Measurements from ENCODE around the gene IFRD1.

Gene IFRD1

DNA sequence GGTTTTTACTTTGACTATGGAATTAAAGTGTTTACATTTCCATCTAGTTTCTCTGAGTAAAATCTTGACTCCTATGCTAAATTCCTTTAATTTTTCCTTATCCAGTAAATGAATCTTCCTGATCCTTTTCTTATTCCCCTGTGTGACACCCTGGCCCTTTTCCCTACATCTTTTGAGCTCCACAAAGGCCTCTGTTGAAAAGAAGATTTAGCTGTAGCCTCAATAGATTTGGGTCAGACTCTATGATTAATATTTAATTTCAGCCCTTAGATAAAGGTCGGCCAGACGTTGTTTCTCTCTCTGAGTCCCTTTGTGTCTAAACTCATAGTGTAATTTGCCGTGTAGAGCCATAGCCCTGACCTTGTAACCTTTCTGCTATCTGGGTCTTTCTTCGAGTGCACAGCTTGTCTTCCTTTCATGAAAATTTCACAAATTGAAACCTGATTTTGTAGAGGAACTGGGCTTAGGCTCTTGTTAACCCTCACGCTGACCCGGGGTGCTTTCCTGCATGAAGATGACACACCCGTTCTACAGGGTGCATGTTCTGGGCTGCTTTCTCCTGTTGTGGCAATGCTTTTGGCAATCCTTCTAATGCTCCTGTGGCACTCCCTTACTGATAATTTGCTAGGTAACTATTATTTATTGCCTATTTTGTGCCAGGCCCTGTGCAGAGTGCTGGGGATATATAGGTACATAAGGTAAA is 51.7 kb downstream of the IFRD1 start:
- ChIA-PET POLR2A (no interaction called here), CTCF (no interaction called here)
- DNase-seq (ENCODE audit: extremely low spot score): no peak
- no peak for TF ChIP-seq HDGF (IDR thresholded peaks at IDR 0.05; ENCODE audit: borderline replicate concordance)
- TF ChIP-seq L3MBTL2 (conservative IDR thresholded peaks at IDR 0.05): no peak
- no peak for TF ChIP-seq TARDBP (IDR thresholded peaks at IDR 0.05)
- no peak for TF ChIP-seq FOXA1 (IDR thresholded peaks at IDR 0.05)
- TF ChIP-seq CTBP1 (IDR thresholded peaks at IDR 0.05; ENCODE audit: borderline replicate concordance): no peak
- TF ChIP-seq FOXM1 (IDR thresholded peaks at IDR 0.05; ENCODE audit: borderline replicate concordance): no peak
- no peak for TF ChIP-seq FOXK2 (IDR thresholded peaks at IDR 0.05)
- TF ChIP-seq BHLHE40 (IDR thresholded peaks at IDR 0.05; ENCODE audit: borderline replicate concordance): no peak
- no peak for TF ChIP-seq ELF4 (IDR thresholded peaks at IDR 0.05)
- TF ChIP-seq, protein P1, sequence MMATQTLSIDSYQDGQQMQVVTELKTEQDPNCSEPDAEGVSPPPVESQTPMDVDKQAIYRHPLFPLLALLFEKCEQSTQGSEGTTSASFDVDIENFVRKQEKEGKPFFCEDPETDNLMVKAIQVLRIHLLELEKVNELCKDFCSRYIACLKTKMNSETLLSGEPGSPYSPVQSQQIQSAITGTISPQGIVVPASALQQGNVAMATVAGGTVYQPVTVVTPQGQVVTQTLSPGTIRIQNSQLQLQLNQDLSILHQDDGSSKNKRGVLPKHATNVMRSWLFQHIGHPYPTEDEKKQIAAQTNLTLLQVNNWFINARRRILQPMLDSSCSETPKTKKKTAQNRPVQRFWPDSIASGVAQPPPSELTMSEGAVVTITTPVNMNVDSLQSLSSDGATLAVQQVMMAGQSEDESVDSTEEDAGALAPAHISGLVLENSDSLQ (IDR thresholded peaks at IDR 0.05): no peak
- TF ChIP-seq ARNT (IDR thresholded peaks at IDR 0.05): no peak
- TF ChIP-seq NFRKB (IDR thresholded peaks at IDR 0.05): no peak
- TF ChIP-seq SUZ12 (IDR thresholded peaks at IDR 0.05): no peak
- TF ChIP-seq LEF1 (IDR thresholded peaks at IDR 0.05; ENCODE audit: borderline replicate concordance): no peak
- no peak for TF ChIP-seq SP1 (IDR thresholded peaks at IDR 0.05)
- no peak for TF ChIP-seq ZNF384 (IDR thresholded peaks at IDR 0.05)

GRCh38 chr7:112502700-112503099 is 52.4 kb downstream of the IFRD1 start:
- ChIA-PET POLR2A (no interaction called here), CTCF (no interaction called here)
- TF ChIP-seq FOXK2 (IDR thresholded peaks at IDR 0.05) (no peak), BHLHE40 (IDR thresholded peaks at IDR 0.05; ENCODE audit: borderline replicate concordance) (no peak), ZNF384 (IDR thresholded peaks at IDR 0.05) (no peak), CTBP1 (IDR thresholded peaks at IDR 0.05; ENCODE audit: borderline replicate concordance) (no peak), ARNT (IDR thresholded peaks at IDR 0.05) (no peak), HDGF (IDR thresholded peaks at IDR 0.05; ENCODE audit: borderline replicate concordance) (no peak), LEF1 (IDR thresholded peaks at IDR 0.05; ENCODE audit: borderline replicate concordance) (no peak), TARDBP (IDR thresholded peaks at IDR 0.05) (no peak), ELF4 (IDR thresholded peaks at IDR 0.05) (no peak), SUZ12 (IDR thresholded peaks at IDR 0.05) (no peak), FOXM1 (IDR thresholded peaks at IDR 0.05; ENCODE audit: borderline replicate concordance) (no peak)
- TF ChIP-seq, protein P1 (IDR thresholded peaks at IDR 0.05): no peak
- no peak for DNase-seq (ENCODE audit: extremely low spot score)

- ChIA-PET CTCF (no interaction called here), POLR2A (no interaction called here)
- no peak for DNase-seq (ENCODE audit: extremely low spot score)
- TF ChIP-seq ZNF384 (IDR thresholded peaks at IDR 0.05) (no peak), BHLHE40 (IDR thresholded peaks at IDR 0.05; ENCODE audit: borderline replicate concordance) (no peak), L3MBTL2 (conservative IDR thresholded peaks at IDR 0.05) (no peak), SUZ12 (IDR thresholded peaks at IDR 0.05) (no peak), FOXA1 (IDR thresholded peaks at IDR 0.05) (no peak), SP1 (IDR thresholded peaks at IDR 0.05) (no peak), ARNT (IDR thresholded peaks at IDR 0.05) (no peak), CTBP1 (IDR thresholded peaks at IDR 0.05; ENCODE audit: borderline replicate concordance) (no peak), LEF1 (IDR thresholded peaks at IDR 0.05; ENCODE audit: borderline replicate concordance) (no peak), FOXM1 (IDR thresholded peaks at IDR 0.05; ENCODE audit: borderline replicate concordance) (no peak), HDGF (IDR thresholded peaks at IDR 0.05; ENCODE audit: borderline replicate concordance) (no peak), NFRKB (IDR thresholded peaks at IDR 0.05) (no peak), TARDBP (IDR thresholded peaks at IDR 0.05) (no peak), FOXK2 (IDR thresholded peaks at IDR 0.05) (no peak), ELF4 (IDR thresholded peaks at IDR 0.05) (no peak)
- TF ChIP-seq, protein P1 (IDR thresholded peaks at IDR 0.05): no peak
Measured at GRCh38 chr7:112503361-112503972, 53.2 kb downstream of the IFRD1 start.

DNA sequence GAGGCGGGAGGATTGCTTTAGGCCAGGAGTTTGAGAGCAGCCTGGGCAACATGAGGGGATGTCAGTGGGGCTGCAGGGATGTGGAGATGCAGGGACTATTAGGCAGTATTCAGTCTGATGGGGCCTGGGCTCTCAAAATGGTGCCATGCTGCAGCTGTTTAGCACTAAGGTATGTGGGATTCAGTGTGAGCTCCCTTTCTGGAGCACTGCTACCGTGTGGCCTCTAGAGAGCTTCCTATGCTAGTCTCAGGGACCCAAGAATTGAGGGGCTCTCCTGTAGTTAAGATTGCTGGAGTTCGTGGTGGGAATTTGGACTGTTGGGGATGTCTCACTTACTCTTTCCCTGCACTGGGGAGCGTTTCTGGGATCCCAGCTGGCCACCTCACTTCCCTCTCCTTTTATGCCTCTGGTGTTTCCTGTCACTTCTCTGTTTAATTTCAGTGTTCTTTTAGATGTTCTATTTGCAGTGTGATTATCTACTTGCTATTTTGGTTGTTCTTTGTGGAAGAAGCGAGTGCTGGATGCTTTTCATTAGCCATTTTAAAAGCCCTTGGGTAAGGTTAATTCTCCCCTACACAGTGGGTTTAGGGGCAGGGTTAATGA is 53.9 kb downstream of the IFRD1 start:
- no peak for DNase-seq (ENCODE audit: extremely low spot score)
- TF ChIP-seq FOXK2 (IDR thresholded peaks at IDR 0.05) (no peak), TARDBP (IDR thresholded peaks at IDR 0.05) (no peak), SP1 (IDR thresholded peaks at IDR 0.05) (no peak), L3MBTL2 (conservative IDR thresholded peaks at IDR 0.05) (no peak), BHLHE40 (IDR thresholded peaks at IDR 0.05; ENCODE audit: borderline replicate concordance) (no peak), NFRKB (IDR thresholded peaks at IDR 0.05) (no peak), HDGF (IDR thresholded peaks at IDR 0.05; ENCODE audit: borderline replicate concordance) (no peak), FOXM1 (IDR thresholded peaks at IDR 0.05; ENCODE audit: borderline replicate concordance) (no peak), SUZ12 (IDR thresholded peaks at IDR 0.05) (no peak), ELF4 (IDR thresholded peaks at IDR 0.05) (no peak), CTBP1 (IDR thresholded peaks at IDR 0.05; ENCODE audit: borderline replicate concordance) (no peak), ZNF384 (IDR thresholded peaks at IDR 0.05) (no peak)
- ChIA-PET POLR2A (no interaction called here), CTCF (no interaction called here)

- TF ChIP-seq LEF1 (IDR thresholded peaks at IDR 0.05; ENCODE audit: borderline replicate concordance): no peak
- no peak for TF ChIP-seq CTBP1 (IDR thresholded peaks at IDR 0.05; ENCODE audit: borderline replicate concordance)
- TF ChIP-seq HDGF (IDR thresholded peaks at IDR 0.05; ENCODE audit: borderline replicate concordance): no peak
- no peak for TF ChIP-seq FOXK2 (IDR thresholded peaks at IDR 0.05)
- no peak for TF ChIP-seq TARDBP (IDR thresholded peaks at IDR 0.05)
- TF ChIP-seq BHLHE40 (IDR thresholded peaks at IDR 0.05; ENCODE audit: borderline replicate concordance): no peak
- TF ChIP-seq ARNT (IDR thresholded peaks at IDR 0.05): no peak
- TF ChIP-seq ELF4 (IDR thresholded peaks at IDR 0.05): no peak
- no peak for TF ChIP-seq SUZ12 (IDR thresholded peaks at IDR 0.05)
- no peak for TF ChIP-seq ZNF384 (IDR thresholded peaks at IDR 0.05)
- no peak for TF ChIP-seq L3MBTL2 (conservative IDR thresholded peaks at IDR 0.05)
- TF ChIP-seq FOXA1 (IDR thresholded peaks at IDR 0.05): no peak
- TF ChIP-seq, protein P1 (IDR thresholded peaks at IDR 0.05): no peak
- TF ChIP-seq SP1 (IDR thresholded peaks at IDR 0.05): no peak
- TF ChIP-seq NFRKB (IDR thresholded peaks at IDR 0.05): no peak
- TF ChIP-seq FOXM1 (IDR thresholded peaks at IDR 0.05; ENCODE audit: borderline replicate concordance): no peak
- CTCF ChIA-PET: no interaction called here
- POLR2A ChIA-PET: no interaction called here
- no peak for DNase-seq (ENCODE audit: extremely low spot score)
Measured at GRCh38 chr7:112505495-112505894, 55.2 kb downstream of the IFRD1 start.

Measured in HEK293T (cell line).